Measurements from ENCODE around the gene DNAJC21.

The DNAJC21 gene

DNA sequence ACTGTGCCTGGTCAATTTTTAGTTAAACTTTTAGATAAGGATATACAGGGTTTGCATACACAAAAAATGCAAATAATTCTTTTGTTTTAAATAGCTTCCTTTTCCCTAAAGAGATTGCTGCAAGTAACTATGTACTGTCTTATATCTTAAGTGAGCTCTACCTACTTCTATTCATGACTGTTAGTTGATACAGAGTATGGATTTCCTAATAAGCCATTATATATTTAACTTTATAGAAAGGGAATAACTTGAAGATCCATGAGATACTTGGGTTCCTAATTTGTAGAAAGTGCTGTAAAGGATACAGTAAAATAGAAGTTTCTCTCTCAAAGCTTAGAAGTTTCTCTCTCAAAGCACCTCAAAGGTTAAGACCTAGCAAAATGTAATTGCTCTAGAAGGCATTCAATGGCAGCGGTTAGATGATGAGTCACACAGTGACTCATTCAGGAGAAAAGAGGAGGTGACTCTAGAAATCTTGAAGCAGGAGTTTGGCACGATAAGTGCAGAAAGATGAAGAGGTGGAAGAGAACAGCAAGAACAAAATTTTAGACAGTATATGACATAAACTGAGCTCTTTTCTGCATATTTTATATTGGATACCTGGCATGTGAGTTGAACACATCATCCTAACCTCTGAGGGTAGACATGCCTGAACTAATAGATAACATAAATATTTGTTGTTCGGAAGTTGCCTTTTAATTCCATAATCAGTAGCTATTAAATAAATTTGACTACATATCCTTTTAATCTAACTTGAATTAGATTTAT lies 5.5 kb upstream of the DNAJC21 start:
- TF ChIP-seq, protein P1, sequence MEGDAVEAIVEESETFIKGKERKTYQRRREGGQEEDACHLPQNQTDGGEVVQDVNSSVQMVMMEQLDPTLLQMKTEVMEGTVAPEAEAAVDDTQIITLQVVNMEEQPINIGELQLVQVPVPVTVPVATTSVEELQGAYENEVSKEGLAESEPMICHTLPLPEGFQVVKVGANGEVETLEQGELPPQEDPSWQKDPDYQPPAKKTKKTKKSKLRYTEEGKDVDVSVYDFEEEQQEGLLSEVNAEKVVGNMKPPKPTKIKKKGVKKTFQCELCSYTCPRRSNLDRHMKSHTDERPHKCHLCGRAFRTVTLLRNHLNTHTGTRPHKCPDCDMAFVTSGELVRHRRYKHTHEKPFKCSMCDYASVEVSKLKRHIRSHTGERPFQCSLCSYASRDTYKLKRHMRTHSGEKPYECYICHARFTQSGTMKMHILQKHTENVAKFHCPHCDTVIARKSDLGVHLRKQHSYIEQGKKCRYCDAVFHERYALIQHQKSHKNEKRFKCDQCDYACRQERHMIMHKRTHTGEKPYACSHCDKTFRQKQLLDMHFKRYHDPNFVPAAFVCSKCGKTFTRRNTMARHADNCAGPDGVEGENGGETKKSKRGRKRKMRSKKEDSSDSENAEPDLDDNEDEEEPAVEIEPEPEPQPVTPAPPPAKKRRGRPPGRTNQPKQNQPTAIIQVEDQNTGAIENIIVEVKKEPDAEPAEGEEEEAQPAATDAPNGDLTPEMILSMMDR (IDR thresholded peaks at IDR 0.05) = no peak

DNA sequence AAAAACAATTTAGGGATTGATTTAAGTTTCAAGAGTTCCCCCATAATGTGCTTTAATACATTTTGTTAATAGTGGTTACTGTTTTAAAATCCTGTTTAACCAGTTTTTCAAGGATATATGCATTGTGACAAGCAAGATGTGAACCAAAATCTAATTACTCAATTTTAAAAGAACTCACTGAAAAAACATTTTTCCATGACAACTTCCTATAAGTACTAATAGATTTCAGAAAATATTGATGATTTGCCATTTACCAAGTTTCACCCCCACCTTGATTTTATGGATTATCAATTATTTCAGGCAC lies 4.9 kb upstream of the DNAJC21 start:
- TF ChIP-seq, protein P1 (IDR thresholded peaks at IDR 0.05) = no peak

GRCh38 chr5:34926318-34926888 lies 3.0 kb upstream of the DNAJC21 start:
- TF ChIP-seq, protein P1 (IDR thresholded peaks at IDR 0.05) = no peak

DNA sequence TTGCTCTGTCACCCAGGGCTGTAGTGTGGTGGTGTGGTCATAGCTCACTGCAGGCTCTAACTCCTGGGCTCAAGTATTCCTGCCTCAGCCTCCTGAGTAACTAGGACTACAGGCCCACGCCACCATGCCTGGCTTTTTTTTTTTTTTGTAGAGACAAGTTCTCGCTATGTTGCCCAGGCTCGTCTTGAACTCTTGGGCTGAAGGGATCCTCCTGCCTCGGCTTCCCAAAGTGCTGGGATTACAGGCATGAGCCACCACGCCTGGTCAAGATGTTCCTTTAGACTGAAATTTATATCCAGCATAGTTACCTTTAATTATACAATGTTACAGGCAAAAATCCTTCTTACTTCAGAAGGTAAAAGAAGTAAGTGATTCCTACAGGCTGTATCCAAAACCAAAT lies 1.6 kb upstream of the DNAJC21 start:
- TF ChIP-seq, protein P1 (IDR thresholded peaks at IDR 0.05) = no peak

- TF ChIP-seq, protein P1 (IDR thresholded peaks at IDR 0.05) = no peak
These were observed 1.1 kb upstream of the DNAJC21 start for GRCh38 chr5:34928267-34928666.

GRCh38 chr5:34929720-34930461 lies 532 bp downstream of the DNAJC21 start:
- TF ChIP-seq, protein P1 (IDR thresholded peaks at IDR 0.05) = no peak

- TF ChIP-seq, protein P1 (IDR thresholded peaks at IDR 0.05) = no peak
These were observed 1.1 kb downstream of the DNAJC21 start for GRCh38 chr5:34930462-34930844.
